Measurements from ENCODE around the gene CLPSL2.

Gene CLPSL2

GRCh38 chr6:35777356-35778102 is 1.1 kb downstream of the CLPSL2 start:
- H3K4me3 ChIP-seq (ENCODE audit: low read depth, low read length), result no peak overlapping the region
- TF ChIP-seq CTCF (IDR thresholded peaks at IDR 0.05; ENCODE audit: low read depth, low read length, missing control alignments), result no peak
- no peak for DNase-seq (ENCODE audit: low read depth)

DNA sequence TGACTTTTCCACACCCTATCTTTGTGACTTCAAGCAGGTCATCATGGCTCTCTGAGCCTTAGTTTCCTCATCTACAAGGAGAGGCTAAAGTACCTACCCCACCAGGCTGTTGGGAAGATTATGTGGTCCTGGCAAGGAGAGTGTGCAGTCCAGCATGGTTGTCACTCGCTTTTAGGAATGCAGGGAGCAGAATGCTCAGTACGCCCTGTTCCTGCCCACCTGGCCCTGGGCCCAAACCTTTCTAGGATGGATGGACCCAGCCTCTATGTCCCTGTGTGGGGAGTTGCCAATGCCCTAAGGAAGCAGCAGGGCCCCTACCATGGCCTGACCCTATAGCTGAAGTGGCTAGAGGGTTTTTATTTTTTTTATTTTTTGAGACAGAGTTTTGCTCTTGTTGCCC is 2.0 kb downstream of the CLPSL2 start:
- no peak overlapping the region for H3K4me3 ChIP-seq (ENCODE audit: low read depth, low read length)
- no peak for DNase-seq (ENCODE audit: low read depth)
- TF ChIP-seq CTCF (IDR thresholded peaks at IDR 0.05; ENCODE audit: low read depth, low read length, missing control alignments), result no peak

- TF ChIP-seq CTCF (IDR thresholded peaks at IDR 0.05; ENCODE audit: low read depth, low read length, missing control alignments), result no peak
- no peak within 1 kb of the TSS for H3K4me3 ChIP-seq (ENCODE audit: low read depth, low read length)
- DNase-seq (ENCODE audit: low read depth), result no peak
Observed at GRCh38 chr6:35780719-35781118, 4.3 kb downstream of the CLPSL2 start, which contains the start of gene CLPSL1. Gene CLPSL1, plus strand, starts transcription at chr6:35781019. Its CDS starts 92 bp downstream, at chr6:35781111.

- H3K4me3 ChIP-seq (ENCODE audit: low read depth, low read length), result no peak overlapping the region
- no peak for TF ChIP-seq CTCF (IDR thresholded peaks at IDR 0.05; ENCODE audit: low read depth, low read length, missing control alignments)
- no peak for DNase-seq (ENCODE audit: low read depth)
Observed at GRCh38 chr6:35781290-35781689, 4.9 kb downstream of the CLPSL2 start.

DNA sequence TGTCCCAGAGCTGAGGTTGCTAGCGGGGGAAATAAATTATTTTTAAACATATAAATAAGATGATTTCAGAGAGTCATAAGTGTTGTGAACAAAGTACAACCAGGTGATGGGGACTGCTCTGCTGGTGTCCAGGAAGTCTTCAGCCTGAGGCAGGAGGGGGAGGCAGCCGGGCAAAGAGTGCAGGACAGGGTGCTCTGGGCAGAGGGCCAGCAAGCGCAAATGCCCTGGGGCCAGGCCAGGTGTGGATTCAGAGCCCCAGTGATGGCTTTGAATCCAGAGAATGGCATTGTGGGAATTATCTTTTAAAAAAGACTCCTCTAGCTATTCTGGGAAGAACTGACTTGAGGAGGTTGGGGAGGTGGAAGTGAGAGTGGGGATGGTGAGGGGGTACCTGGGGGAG is 6.0 kb downstream of the CLPSL2 start:
- TF ChIP-seq CTCF (IDR thresholded peaks at IDR 0.05; ENCODE audit: low read depth, low read length, missing control alignments), result no peak
- no peak for DNase-seq (ENCODE audit: low read depth)
- H3K4me3 ChIP-seq (ENCODE audit: low read depth, low read length), result no peak overlapping the region

- TF ChIP-seq CTCF (IDR thresholded peaks at IDR 0.05; ENCODE audit: low read depth, low read length, missing control alignments), result no peak
Observed at GRCh38 chr6:35784200-35784599, 7.8 kb downstream of the CLPSL2 start.

DNA sequence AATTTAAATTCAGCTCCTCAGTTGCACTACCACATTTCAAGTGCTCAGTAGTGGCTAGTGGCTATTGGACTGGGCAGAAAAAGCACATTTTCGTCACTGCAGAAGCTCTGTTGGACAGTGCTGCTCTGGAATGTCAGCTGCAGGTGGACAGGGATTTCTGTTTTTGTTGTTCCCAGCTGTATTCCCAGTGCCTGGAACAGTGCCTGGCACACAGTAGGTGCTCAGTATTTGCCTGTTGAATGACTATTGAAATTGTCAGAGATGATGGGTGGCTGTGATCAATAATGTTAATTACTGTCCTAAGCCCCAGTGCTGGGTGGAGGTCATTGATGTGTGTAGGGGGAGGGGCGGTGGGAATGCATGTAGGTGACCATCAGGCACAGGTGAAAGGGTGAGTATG is 9.9 kb downstream of the CLPSL2 start:
- H3K4me3 ChIP-seq (ENCODE audit: low read depth, low read length), result no peak overlapping the region
- no peak for DNase-seq (ENCODE audit: low read depth)
- TF ChIP-seq CTCF (IDR thresholded peaks at IDR 0.05; ENCODE audit: low read depth, low read length, missing control alignments), result no peak

More at GRCh38 chr6:35784200-35784599, 7.8 kb downstream of the CLPSL2 start:
- DNase-seq (ENCODE audit: low read depth), result no peak
- no peak overlapping the region for H3K4me3 ChIP-seq (ENCODE audit: low read depth, low read length)
